ENCODE results near the gene DSCAM. TPM values are rescaled to one million over a fixed set of nuclear protein-coding genes. Genes with fewer than 3 reads are reported as not detected.

DSCAM gene
- total and polyA plus RNA-seq, 3 donors from 2014 or later: 0.70 to 2.3 (median 2.0) TPM

DNA sequence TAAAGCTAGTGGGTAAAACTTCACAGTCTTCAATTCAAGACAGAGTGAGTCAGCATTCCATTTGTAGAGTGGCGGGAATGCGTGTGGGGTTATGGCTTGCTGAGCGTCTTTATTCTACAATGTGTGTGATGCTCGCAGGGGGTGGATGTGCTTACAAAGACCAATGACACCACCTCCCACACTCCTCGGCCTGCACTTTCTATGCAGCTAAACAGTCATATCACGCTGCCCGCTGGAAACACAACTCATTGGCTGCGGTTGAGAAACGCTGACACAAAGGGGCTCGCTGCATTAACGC, 681.2 kb downstream of the DSCAM start:
- 82 to 93% methylated on average over 11 of the region's 11 CpGs for WGBS, 2 donors
- H3K27ac ChIP-seq: no peak overlapping the region
- no peaks in the 10 kb centered on the region for H3K4me1 ChIP-seq
- intact Hi-C loops (cut with DNase I; ENCODE audit: low total_unique reads): no loop called here
- no peak for TF ChIP-seq POLR2A (IDR thresholded peaks at IDR 0.05)
- no peaks in the 10 kb centered on the region for H3K27me3 ChIP-seq
- no peak for DNase-seq
- no peak overlapping the region for H3K4me3 ChIP-seq
- no peaks in the 10 kb centered on the region for H3K9me3 ChIP-seq
- no peaks in the 10 kb centered on the region for H3K36me3 ChIP-seq (ENCODE audit: low read depth, missing control alignments)

GRCh38 chr21:40164905-40165772, 681.8 kb downstream of the DSCAM start:
- intact Hi-C loops (cut with DNase I; ENCODE audit: low total_unique reads): no loop called here
- TF ChIP-seq CTCF (IDR thresholded peaks at IDR 0.05) (no peak), POLR2A (IDR thresholded peaks at IDR 0.05) (no peak)
- WGBS, 2 donors: 87% methylated on average over 10 of the region's 10 CpGs
- H3K27me3 ChIP-seq: no peaks in the 10 kb centered on the region
- H3K9me3 ChIP-seq: no peaks in the 10 kb centered on the region
- no peak overlapping the region for H3K27ac ChIP-seq
- H3K4me3 ChIP-seq: no peak overlapping the region
- no peak for DNase-seq
- no peaks in the 10 kb centered on the region for H3K4me1 ChIP-seq
- no peaks in the 10 kb centered on the region for H3K36me3 ChIP-seq (ENCODE audit: low read depth, missing control alignments)

- TF ChIP-seq CTCF (IDR thresholded peaks at IDR 0.05) (no peak), POLR2A (IDR thresholded peaks at IDR 0.05) (no peak)
- 52 to 74% methylated on average over 2 of the region's 2 CpGs for WGBS, 2 donors
- Histone ChIP-seq H3K27ac (no peak overlapping the region), H3K27me3 (no peaks in the 10 kb centered on the region), H3K36me3 (ENCODE audit: low read depth, missing control alignments) (no peaks in the 10 kb centered on the region), H3K4me3 (no peak overlapping the region), H3K9me3 (no peaks in the 10 kb centered on the region), H3K4me1 (no peaks in the 10 kb centered on the region)
- intact Hi-C loops (cut with DNase I; ENCODE audit: low total_unique reads): no loop called here
- DNase-seq: no peak
Measured at GRCh38 chr21:40162075-40162474, 684.9 kb downstream of the DSCAM start.

- Histone ChIP-seq H3K9me3 (no peaks in the 10 kb centered on the region), H3K4me1 (no peaks in the 10 kb centered on the region), H3K27ac (no peak overlapping the region), H3K36me3 (ENCODE audit: low read depth, missing control alignments) (no peaks in the 10 kb centered on the region), H3K27me3 (no peaks in the 10 kb centered on the region), H3K4me3 (no peak overlapping the region)
- intact Hi-C loops (cut with DNase I; ENCODE audit: low total_unique reads): no loop called here
- 55 to 73% methylated on average over 3 to 5 of the region's 5 CpGs for WGBS, 2 donors
- DNase-seq: no peak
- no peak for TF ChIP-seq CTCF (IDR thresholded peaks at IDR 0.05)
- no peak for TF ChIP-seq POLR2A (IDR thresholded peaks at IDR 0.05)
Measured at GRCh38 chr21:40160911-40161310, 686.0 kb downstream of the DSCAM start.

GRCh38 chr21:40158366-40158765, 688.6 kb downstream of the DSCAM start:
- no peak for DNase-seq
- intact Hi-C loops (cut with DNase I; ENCODE audit: low total_unique reads): no loop called here
- TF ChIP-seq POLR2A (IDR thresholded peaks at IDR 0.05): no peak
- 49 to 59% methylated on average over 3 of the region's 3 CpGs for WGBS, 2 donors
- Histone ChIP-seq H3K36me3 (ENCODE audit: low read depth, missing control alignments) (no peaks in the 10 kb centered on the region), H3K4me1 (no peaks in the 10 kb centered on the region), H3K27ac (no peak overlapping the region), H3K27me3 (no peaks in the 10 kb centered on the region), H3K9me3 (no peaks in the 10 kb centered on the region), H3K4me3 (no peak overlapping the region)

DNA sequence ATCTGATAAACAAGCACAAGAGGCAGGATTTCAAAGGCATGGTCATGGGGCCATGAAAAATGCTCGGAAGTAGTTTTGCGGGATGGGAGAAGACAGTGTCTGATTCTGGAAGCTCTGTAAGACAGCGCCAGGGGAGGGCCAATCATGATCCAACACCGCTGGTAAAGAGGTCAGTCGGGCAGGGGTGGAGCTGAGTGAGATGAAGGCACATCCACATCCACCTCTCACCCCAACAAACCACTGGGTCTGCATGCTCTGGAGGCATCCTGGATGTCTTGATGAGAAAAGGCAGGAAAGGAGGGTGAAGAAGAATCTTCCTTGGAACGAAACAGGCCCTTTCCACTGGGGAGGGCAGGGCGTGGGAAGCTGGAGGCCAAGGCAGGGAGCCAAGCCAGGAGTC, 691.4 kb downstream of the DSCAM start:
- DNase-seq: no peak
- no peak overlapping the region for H3K27ac ChIP-seq
- H3K4me1 ChIP-seq: no peaks in the 10 kb centered on the region
- intact Hi-C loops (cut with DNase I; ENCODE audit: low total_unique reads): no loop called here
- no peaks in the 10 kb centered on the region for H3K27me3 ChIP-seq
- TF ChIP-seq CTCF (IDR thresholded peaks at IDR 0.05): no peak
- no peak for TF ChIP-seq POLR2A (IDR thresholded peaks at IDR 0.05)
- H3K4me3 ChIP-seq: no peak overlapping the region
- WGBS, 2 donors: 79 to 84% methylated on average over 7 of the region's 7 CpGs
- H3K36me3 ChIP-seq (ENCODE audit: low read depth, missing control alignments): no peaks in the 10 kb centered on the region
- no peaks in the 10 kb centered on the region for H3K9me3 ChIP-seq
